ENCODE data around the gene RAD51C.
"Not testable (repeated sequence)": the region's sequence is repeated elsewhere in the genome, so short reads cannot be mapped to it uniquely, and the experiment has no call there.

The RAD51C gene

GRCh38 chr17:58684462-58684861, 7.9 kb upstream of the RAD51C start:
- not testable (repeated sequence) for DNase-seq

GRCh38 chr17:58686980-58687379, 5.4 kb upstream of the RAD51C start:
- DNase-seq = no peak

GRCh38 chr17:58688521-58688920, 3.9 kb upstream of the RAD51C start:
- no peak for DNase-seq

GRCh38 chr17:58690033-58690432, 2.4 kb upstream of the RAD51C start:
- not testable (repeated sequence) for DNase-seq

- no peak for DNase-seq
Measured at GRCh38 chr17:58691701-58692238, 632 bp upstream of the RAD51C start, which contains the start of gene TEX14. TEX14 (minus strand) TSS chr17:58692045; CDS start chr17:58652001, 40,044 bp downstream.

GRCh38 chr17:58693208-58693607, 806 bp downstream of the RAD51C start:
- no peak for DNase-seq

- no peak for DNase-seq
Measured at GRCh38 chr17:58693751-58694150, 1.3 kb downstream of the RAD51C start.

GRCh38 chr17:58694302-58694701, 1.9 kb downstream of the RAD51C start:
- DNase-seq = no peak

- no peak for DNase-seq
Measured at GRCh38 chr17:58694826-58695225, 2.4 kb downstream of the RAD51C start.

GRCh38 chr17:58699771-58700170, 7.4 kb downstream of the RAD51C start:
- DNase-seq = no peak

- DNase-seq = no peak
Measured at GRCh38 chr17:58702045-58702476, 9.7 kb downstream of the RAD51C start.

GRCh38 chr17:58702708-58703107, 10.3 kb downstream of the RAD51C start:
- no peak for DNase-seq

GRCh38 chr17:58703137-58703915, 10.9 kb downstream of the RAD51C start:
- no peak for DNase-seq

GRCh38 chr17:58703916-58704286, 11.5 kb downstream of the RAD51C start:
- DNase-seq = no peak

GRCh38 chr17:58706351-58707140, 14.1 kb downstream of the RAD51C start:
- no peak for DNase-seq

- peak in 1 of 2 donors; percentile 0 for DNase-seq
Measured at GRCh38 chr17:58710948-58711552, 18.6 kb downstream of the RAD51C start.

GRCh38 chr17:58722274-58722673, 29.9 kb downstream of the RAD51C start:
- DNase-seq = no peak

GRCh38 chr17:58722696-58723095, 30.3 kb downstream of the RAD51C start:
- DNase-seq = no peak

- no peak for DNase-seq
Measured at GRCh38 chr17:58728798-58729197, 36.4 kb downstream of the RAD51C start.

GRCh38 chr17:58730937-58731336, 38.5 kb downstream of the RAD51C start:
- no peak for DNase-seq

GRCh38 chr17:58734040-58734439, 41.6 kb downstream of the RAD51C start:
- DNase-seq = no peak

GRCh38 chr17:58734811-58735210, 42.4 kb downstream of the RAD51C start:
- DNase-seq = no peak

GRCh38 chr17:58741121-58741625, 48.8 kb downstream of the RAD51C start:
- no peak for DNase-seq

All from bone marrow (tissue), 2 donors.